ENCODE measurements around the gene WDR37. TPM values are rescaled to one million over a fixed set of nuclear protein-coding genes. Genes with fewer than 3 reads are reported as not detected.
A peak's percentile ranks its signal among the peaks of the same experiment; 100 is the strongest.

The WDR37 gene
- polyA plus RNA-seq, 1 of the 3 experiments (the other 2 are of a cell fraction): 11.9 TPM

- peak within 1 kb of the TSS; percentile 99 for H3K27ac ChIP-seq (ENCODE audit: low read depth in 2 of 2, low read length in 1 of 2)
- peak within 1 kb of the TSS; percentile 77 for H3K4me2 ChIP-seq
- peaks cover 22 to 28% of the 10 kb centered on the region in 2 experiments for H3K36me3 ChIP-seq (replicated peaks in 1 of 2; ENCODE audit: control insufficient read depth in 1 of 2, insufficient read depth in 2 of 2, low read length in 1 of 2)
- TF ChIP-seq USF2 (IDR thresholded peaks at IDR 0.05; ENCODE audit: borderline replicate concordance, low read depth, low read length) (no peak), TCF12 (IDR thresholded peaks at IDR 0.05) (peak; percentile 3; the same call in 1 of the 2 replicates), IRF3 (IDR thresholded peaks at IDR 0.05; ENCODE audit: low read depth, low read length) (peak; percentile 29; the same call in 1 of the 2 replicates), MXI1 (IDR thresholded peaks at IDR 0.05; ENCODE audit: low read depth, low read length) (peak; percentile 65), FOXJ3 (CRISPR knock-in tag; IDR thresholded peaks at IDR 0.05) (no peak), PBX3 (IDR thresholded peaks at IDR 0.05) (0 out of 2 replicates have a peak, but pooled peaks have one; percentile 8), SMC3 (IDR thresholded peaks at IDR 0.05; ENCODE audit: low read depth, low read length) (no peak), SIN3A (IDR thresholded peaks at IDR 0.05; ENCODE audit: borderline replicate concordance, low read depth, low read length) (peak; percentile 29), YY1 (IDR thresholded peaks at IDR 0.05; ENCODE audit: low read depth) (no peak; the same call in 1 of the 2 replicates), POLR2AphosphoS5 (IDR thresholded peaks at IDR 0.05; ENCODE audit: low read depth, low read length) (peak; percentile 72), NRF1 (IDR thresholded peaks at IDR 0.05; ENCODE audit: low read depth, low read length) (peak; percentile 43; the same call in 1 of the 2 replicates), GABPA (IDR thresholded peaks at IDR 0.05; ENCODE audit: low read depth) (peak; percentile 82), RFX5 (IDR thresholded peaks at IDR 0.05; ENCODE audit: low read length) (peak; percentile 95), MAX (IDR thresholded peaks at IDR 0.05; ENCODE audit: low read depth) (peak; percentile 84), USF1 (IDR thresholded peaks at IDR 0.05; ENCODE audit: borderline replicate concordance, low read depth) (no peak), TAF1 (IDR thresholded peaks at IDR 0.05; ENCODE audit: borderline replicate concordance, low read depth, low read length) (peak; percentile 81), ELF1 (IDR thresholded peaks at IDR 0.05) (peak; percentile 53; the same call in 1 of the 2 replicates), RAD21 (IDR thresholded peaks at IDR 0.05; ENCODE audit: low read length) (no peak), ZBTB33 (IDR thresholded peaks at IDR 0.05; ENCODE audit: borderline replicate concordance, low read depth) (peak; percentile 64; the same call in 1 of the 2 replicates), MEF2A (IDR thresholded peaks at IDR 0.05; ENCODE audit: borderline replicate concordance, low read depth) (no peak), FOSL2 (IDR thresholded peaks at IDR 0.05; ENCODE audit: borderline replicate concordance, low read depth) (no peak)
- H3F3A ChIP-seq (replicated peaks; ENCODE audit: insufficient read depth): peaks cover 14% of the 10 kb centered on the region
- no peaks in the 10 kb centered on the region for H3K27me3 ChIP-seq (ENCODE audit: insufficient read depth)
- DNase-seq: peak; percentile 95
- H3K79me2 ChIP-seq (ENCODE audit: insufficient read depth): peaks cover 79% of the 10 kb centered on the region
- ChIA-PET POLR2A (interaction anchor here (0.8 to 1.6 kb wide), 7 partner anchors 10 to 156 kb away, joined by 3 to 7 read pairs (median 4); partner anchors contain the start of genes GTPBP4 and LARP4B), CTCF (interaction anchor here (0.7 to 1.5 kb wide), 2 partner anchors 11 to 56 kb away, joined by 3 read pairs; no protein-coding TSS in a partner anchor)
- H3K9me3 ChIP-seq: no peaks in the 10 kb centered on the region
- peaks cover 20% of the 10 kb centered on the region for H4K20me1 ChIP-seq (ENCODE audit: insufficient read depth)
- 1% methylated on average over 19 of the region's 83 CpGs for WGBS (ENCODE audit: low lambda C conversion rate)
- peak within 1 kb of the TSS; percentile 90 to 92 for H3K4me3 ChIP-seq (ENCODE audit: low read depth in 2 of 2, low read length in 1 of 2)
- peaks cover 10 to 18% of the 10 kb centered on the region in 2 experiments; a peak in 3 of 4 replicates for H3K4me1 ChIP-seq (ENCODE audit: control insufficient read depth in 1 of 2, insufficient read depth in 2 of 2, low read depth in 1 of 2, low read length in 1 of 2)
- peak within 1 kb of the TSS; percentile 79; the same call in 1 of the 2 replicates for H2AFZ ChIP-seq (ENCODE audit: low read depth)
- peak within 1 kb of the TSS; percentile 97 for H3K9ac ChIP-seq
- no peaks in the 10 kb centered on the region for H3K9me2 ChIP-seq
Observed at GRCh38 chr10:1048732-1049424, 7.3 kb upstream of the WDR37 start, which contains the start of gene IDI1. Gene IDI1, minus strand, starts transcription at chr10:1049119. Its CDS starts 116 bp downstream, at chr10:1049003.
